Measurements from ENCODE around the gene CCDC192.
"Not testable (repeated sequence)": the region's sequence is repeated elsewhere in the genome, so short reads cannot be mapped to it uniquely, and the experiment has no call there.

CCDC192 gene

GRCh38 chr5:127723571-127723970, 20.4 kb downstream of the CCDC192 start:
- no peak overlapping the region for H3K27ac ChIP-seq

GRCh38 chr5:127725673-127726072, 22.5 kb downstream of the CCDC192 start:
- TF ChIP-seq CTCF (IDR thresholded peaks at IDR 0.05) (no peak), ZFX (IDR thresholded peaks at IDR 0.05; ENCODE audit: borderline replicate concordance) (no peak)
- H3K27ac ChIP-seq = no peak overlapping the region

More at GRCh38 chr5:127723571-127723970, 20.4 kb downstream of the CCDC192 start:
- TF ChIP-seq ZFX (IDR thresholded peaks at IDR 0.05; ENCODE audit: borderline replicate concordance) (no peak), CTCF (IDR thresholded peaks at IDR 0.05) (no peak)

- H3K27ac ChIP-seq = no peak overlapping the region
- TF ChIP-seq ZFX (IDR thresholded peaks at IDR 0.05; ENCODE audit: borderline replicate concordance) (no peak), CTCF (IDR thresholded peaks at IDR 0.05) (no peak)
Measured at GRCh38 chr5:127732963-127733362, 29.8 kb downstream of the CCDC192 start.

- not testable (repeated sequence) for H3K27ac ChIP-seq
Measured at GRCh38 chr5:127739348-127739747, 36.2 kb downstream of the CCDC192 start.

GRCh38 chr5:127739807-127740384, 36.7 kb downstream of the CCDC192 start:
- TF ChIP-seq CTCF (IDR thresholded peaks at IDR 0.05) = no peak
- no peak for TF ChIP-seq ZFX (IDR thresholded peaks at IDR 0.05; ENCODE audit: borderline replicate concordance)
- H3K27ac ChIP-seq = no peak overlapping the region

GRCh38 chr5:127741412-127741811, 38.2 kb downstream of the CCDC192 start:
- TF ChIP-seq ZFX (IDR thresholded peaks at IDR 0.05; ENCODE audit: borderline replicate concordance) (no peak), CTCF (IDR thresholded peaks at IDR 0.05) (no peak)
- no peak overlapping the region for H3K27ac ChIP-seq

- no peak overlapping the region for H3K27ac ChIP-seq
Measured at GRCh38 chr5:127744241-127744640, 41.0 kb downstream of the CCDC192 start.

More at GRCh38 chr5:127744241-127744640, 41.0 kb downstream of the CCDC192 start:
- no peak for TF ChIP-seq ZFX (IDR thresholded peaks at IDR 0.05; ENCODE audit: borderline replicate concordance)
- TF ChIP-seq CTCF (IDR thresholded peaks at IDR 0.05) = no peak
